HepG2 (cell line): Measurements from ENCODE around the gene MTIF2. TPM values are rescaled to one million over a fixed set of nuclear protein-coding genes. Genes with fewer than 3 reads are reported as not detected.

Experiments
- ASH2L ChIP-seq: fragments of 300-600, 200-600 bp; sonication (generic); IDR thresholded peaks from 2 replicates; pipeline ENCODE4 v1.7.0; 2017; ENCODE audit warnings: low read depth, mild to moderate bottlenecking, moderate library complexity, mixed read lengths, low read length; ENCODE audit not compliant: insufficient read length
- BRCA1 ChIP-seq: sonication (generic); formaldehyde crosslinking; IDR thresholded peaks from 2 replicates; pipeline ENCODE4 v1.4.0; 2020; ENCODE audit warnings: missing genetic modification reagents
- CREM ChIP-seq, 2 experiments: sonication (generic) in 1 of 2; formaldehyde crosslinking in 1 of 2; IDR thresholded peaks; 2 replicates each; pipeline versions ENCODE4 v1.4.0 to v1.6.1; 2016 to 2020; ENCODE audit warnings: antibody characterized with exemption in 1 of 2, mild to moderate bottlenecking in 1 of 2, missing genetic modification reagents in 1 of 2
- DNMT3B ChIP-seq: conservative IDR thresholded peaks from 2 replicates; pipeline ENCODE4 v1.6.1; 2016; ENCODE audit warnings: missing biosample characterization, control low read depth
- FOXA1 ChIP-seq, 2 experiments: fragments of 450-650 bp in 1 of 2; sonication (generic) in 1 of 2; formaldehyde crosslinking in 1 of 2; IDR thresholded peaks; 2 replicates each; pipeline versions ENCODE4 v1.4.0 to v1.6.1; 2016 to 2020; ENCODE audit warnings: missing genetic modification reagents in 1 of 2
- FOXJ3 ChIP-seq: sonication (generic); formaldehyde crosslinking; IDR thresholded peaks from 2 replicates; pipeline ENCODE4 v1.4.0; 2020; ENCODE audit warnings: missing genetic modification reagents, mild to moderate bottlenecking, borderline replicate concordance
- HOXA7 ChIP-seq: sonication (generic); formaldehyde crosslinking; IDR thresholded peaks from 2 replicates; pipeline ENCODE4 v1.8.1; 2022; ENCODE audit warnings: mild to moderate bottlenecking, missing genetic modification reagents, moderate library complexity
- ISX ChIP-seq: sonication (generic); formaldehyde crosslinking; conservative IDR thresholded peaks from 2 replicates; pipeline ENCODE4 v1.5.0; 2020; ENCODE audit warnings: missing genetic modification reagents
- KLF16 ChIP-seq, 2 experiments: sonication (generic) in 1 of 2; formaldehyde crosslinking in 1 of 2; IDR thresholded peaks; 2 replicates each; pipeline versions ENCODE4 v1.6.1 to v1.8.0; 2016 to 2023; ENCODE audit warnings: missing genetic modification reagents in 2 of 2, missing compliant biosample characterization in 1 of 2
- NFE2 ChIP-seq: sonication (generic); formaldehyde crosslinking; IDR thresholded peaks from 2 replicates; pipeline ENCODE4 v1.4.0; 2020; ENCODE audit warnings: missing genetic modification reagents
- RBM22 ChIP-seq: fragments of 200-400 bp; formaldehyde crosslinking; optimal IDR thresholded peaks from 2 replicates; pipeline ENCODE3; 2017; ENCODE audit warnings: mild to moderate bottlenecking, low read length, moderate library complexity
- TBL1XR1 ChIP-seq: fragments of 150-350 bp; IDR thresholded peaks from 2 replicates; pipeline ENCODE4 v1.6.1; 2014; ENCODE audit warnings: borderline replicate concordance, low read length; ENCODE audit not compliant: partially characterized antibody
- TBX2 ChIP-seq: sonication (generic); formaldehyde crosslinking; IDR thresholded peaks from 2 replicates; pipeline ENCODE4 v1.5.0; 2020; ENCODE audit warnings: missing genetic modification reagents, mild to moderate bottlenecking, borderline replicate concordance
- TP53 ChIP-seq: sonication (generic); formaldehyde crosslinking; conservative IDR thresholded peaks from 2 replicates; pipeline ENCODE4 v1.4.0; 2020; ENCODE audit warnings: missing genetic modification reagents
- ZBTB3 ChIP-seq: sonication (generic); formaldehyde crosslinking; IDR thresholded peaks from 2 replicates; pipeline ENCODE4 v1.4.0; 2020; ENCODE audit warnings: low read depth, mild to moderate bottlenecking, moderate library complexity, missing genetic modification reagents, borderline replicate concordance
- ZMAT3 ChIP-seq: sonication (generic); formaldehyde crosslinking; conservative IDR thresholded peaks from 2 replicates; pipeline ENCODE4 v1.7.0; 2021; ENCODE audit warnings: missing genetic modification reagents
- ZNF337 ChIP-seq: sonication (generic); formaldehyde crosslinking; IDR thresholded peaks from 2 replicates; pipeline ENCODE4 v1.5.1; 2020; ENCODE audit warnings: missing genetic modification reagents, low read depth, mild to moderate bottlenecking, borderline replicate concordance
- ZNF547 ChIP-seq: sonication (generic); formaldehyde crosslinking; IDR thresholded peaks from 2 replicates; pipeline ENCODE4 v1.5.1; 2020; ENCODE audit warnings: mild to moderate bottlenecking, missing genetic modification reagents
- ZNF549 ChIP-seq: sonication (generic); formaldehyde crosslinking; IDR thresholded peaks from 2 replicates; pipeline ENCODE4 v1.5.0; 2020; ENCODE audit warnings: missing genetic modification reagents
- ZNF552 ChIP-seq: sonication (generic); formaldehyde crosslinking; IDR thresholded peaks from 2 replicates; pipeline ENCODE4 v1.9.0; 2022; ENCODE audit warnings: missing genetic modification reagents, mild to moderate bottlenecking, borderline replicate concordance
- ZNF781 ChIP-seq: sonication (generic); formaldehyde crosslinking; IDR thresholded peaks from 2 replicates; pipeline ENCODE4 v1.5.1; 2020; ENCODE audit warnings: borderline replicate concordance, mild to moderate bottlenecking, missing genetic modification reagents; ENCODE audit errors: not compliant biosample characterization
- ZNF879 ChIP-seq: sonication (generic); formaldehyde crosslinking; IDR thresholded peaks from 2 replicates; pipeline ENCODE4 v1.8.1; 2023; ENCODE audit warnings: missing genetic modification reagents
- ZSCAN30 ChIP-seq: sonication (generic); formaldehyde crosslinking; IDR thresholded peaks from 2 replicates; pipeline ENCODE4 v1.5.0; 2020; ENCODE audit warnings: mild to moderate bottlenecking, missing genetic modification reagents
- polyA plus RNA-seq, 8 experiments: library from polyadenylated mRNA; depleted of rRNA in 3 of 8; stranded (reverse) in 7 of 8; unstranded in 1 of 8; fragments of >200 nt; fragmentation: Illumina TruSeq in 4 of 8; extraction: Trizol in 4 of 8; gene quantifications; 2 replicates each; pipeline versions ENCODE4 v1.2.1 to v1.2.3, GENCODE V29; 2011 to 2016; ENCODE audit warnings: low read depth in 4 of 8, missing spikeins in 1 of 8, mixed read lengths in 1 of 8; ENCODE audit not compliant: insufficient read depth in 1 of 8
- total RNA-seq, 5 experiments: library from RNA; depleted of rRNA; stranded (reverse); fragments of >200 nt; fragmentation: Illumina TruSeq; extraction: Trizol; gene quantifications; 2 replicates each; pipeline ENCODE4 v1.2.3, GENCODE V29; 2016; ENCODE audit warnings: low read depth in 1 of 5
- TF ChIP-seq, protein P1 (sequence below): sonication (generic); formaldehyde crosslinking; IDR thresholded peaks from 2 replicates; pipeline ENCODE4 v1.4.0; 2020; ENCODE audit warnings: missing genetic modification reagents, low read depth, mild to moderate bottlenecking, borderline replicate concordance
- TF ChIP-seq, protein P2 (sequence below): sonication (generic); formaldehyde crosslinking; IDR thresholded peaks from 2 replicates; pipeline ENCODE4 v1.5.0; 2020; ENCODE audit warnings: missing genetic modification reagents
- TF ChIP-seq, protein P3 (sequence below): sonication (generic); formaldehyde crosslinking; IDR thresholded peaks from 2 replicates; pipeline ENCODE4 v1.5.0; 2020; ENCODE audit warnings: missing genetic modification reagents

The MTIF2 gene
- total and polyA plus RNA-seq, 2 of the 13 experiments (the other 11 are each of a cell fraction or from before 2014, with no cell fraction given): 32.1 to 92.1 TPM

DNA sequence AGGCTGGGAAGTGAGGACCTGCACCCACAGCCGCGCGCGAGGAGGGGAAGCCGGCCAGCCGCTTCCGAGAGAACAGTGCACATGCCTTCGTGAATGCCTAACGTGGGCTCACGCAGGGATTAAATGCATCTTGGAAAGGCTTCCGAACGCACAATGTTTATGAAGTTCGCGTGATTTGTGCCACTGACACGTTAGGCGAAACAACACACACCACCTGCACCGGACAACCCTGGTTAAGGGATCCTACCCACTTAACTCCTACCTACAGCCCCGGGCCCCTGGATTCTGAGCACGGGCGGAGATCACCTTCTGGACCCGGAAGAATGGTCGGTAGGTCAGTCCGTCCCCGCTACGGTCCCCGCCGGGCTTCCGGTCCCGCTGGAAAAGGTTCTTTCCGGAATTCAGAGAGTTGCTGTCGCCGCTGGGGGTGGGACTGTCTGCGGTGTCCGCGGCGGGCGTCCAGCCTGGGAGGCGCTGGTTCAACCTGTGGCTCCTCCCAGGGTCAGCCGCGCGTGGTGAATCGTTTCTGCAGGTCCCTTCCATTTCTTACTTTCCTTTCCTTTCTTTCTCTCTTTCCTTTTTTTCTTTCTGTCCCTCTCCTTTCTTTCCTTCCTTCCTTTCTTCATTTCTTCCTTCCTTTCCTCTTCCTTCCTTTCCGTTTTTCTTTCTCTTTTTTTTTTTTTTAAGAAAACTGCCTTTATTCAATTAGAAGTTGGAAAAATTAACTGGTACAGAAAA lies at the start of gene MTIF2 (continued):
- peak; percentile 95 for TF ChIP-seq ZNF552 (CRISPR knock-in tag)
- TF ChIP-seq FOXA1 (IDR thresholded peaks at IDR 0.05): no peak
- TF ChIP-seq FOXA1 (CRISPR knock-in tag; IDR thresholded peaks at IDR 0.05): peak; percentile 34
- peak; percentile 98 for TF ChIP-seq ZSCAN30 (CRISPR knock-in tag)
- TF ChIP-seq, protein P1, sequence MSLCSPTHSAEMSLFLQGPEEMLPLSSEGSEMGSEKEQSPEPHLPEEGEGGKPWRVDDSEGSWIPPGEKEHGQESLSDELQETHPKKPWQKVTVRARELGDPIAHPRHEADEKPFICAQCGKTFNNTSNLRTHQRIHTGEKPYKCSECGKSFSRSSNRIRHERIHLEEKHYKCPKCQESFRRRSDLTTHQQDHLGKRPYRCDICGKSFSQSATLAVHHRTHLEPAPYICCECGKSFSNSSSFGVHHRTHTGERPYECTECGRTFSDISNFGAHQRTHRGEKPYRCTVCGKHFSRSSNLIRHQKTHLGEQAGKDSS (CRISPR knock-in tag): peak; percentile 89; the same call in 1 of the 2 replicates
- peak; percentile 17 to 99; a peak in 2 of 4 replicates for TF ChIP-seq KLF16 (CRISPR knock-in tag; IDR thresholded peaks at IDR 0.05)
- TF ChIP-seq ZMAT3 (CRISPR knock-in tag): peak; percentile 94
- TF ChIP-seq TBL1XR1: peak; percentile 55
- peak; percentile 96 for TF ChIP-seq ZNF547 (CRISPR knock-in tag)
- peak; percentile 67 for TF ChIP-seq BRCA1 (CRISPR knock-in tag)
- no peak for TF ChIP-seq HOXA7 (CRISPR knock-in tag)
- peak; percentile 24 for TF ChIP-seq DNMT3B (CRISPR knock-in tag)
- TF ChIP-seq, protein P2, sequence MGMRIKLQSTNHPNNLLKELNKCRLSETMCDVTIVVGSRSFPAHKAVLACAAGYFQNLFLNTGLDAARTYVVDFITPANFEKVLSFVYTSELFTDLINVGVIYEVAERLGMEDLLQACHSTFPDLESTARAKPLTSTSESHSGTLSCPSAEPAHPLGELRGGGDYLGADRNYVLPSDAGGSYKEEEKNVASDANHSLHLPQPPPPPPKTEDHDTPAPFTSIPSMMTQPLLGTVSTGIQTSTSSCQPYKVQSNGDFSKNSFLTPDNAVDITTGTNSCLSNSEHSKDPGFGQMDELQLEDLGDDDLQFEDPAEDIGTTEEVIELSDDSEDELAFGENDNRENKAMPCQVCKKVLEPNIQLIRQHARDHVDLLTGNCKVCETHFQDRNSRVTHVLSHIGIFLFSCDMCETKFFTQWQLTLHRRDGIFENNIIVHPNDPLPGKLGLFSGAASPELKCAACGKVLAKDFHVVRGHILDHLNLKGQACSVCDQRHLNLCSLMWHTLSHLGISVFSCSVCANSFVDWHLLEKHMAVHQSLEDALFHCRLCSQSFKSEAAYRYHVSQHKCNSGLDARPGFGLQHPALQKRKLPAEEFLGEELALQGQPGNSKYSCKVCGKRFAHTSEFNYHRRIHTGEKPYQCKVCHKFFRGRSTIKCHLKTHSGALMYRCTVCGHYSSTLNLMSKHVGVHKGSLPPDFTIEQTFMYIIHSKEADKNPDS (CRISPR knock-in tag): peak; percentile 87; the same call in 1 of the 2 replicates
- peak; percentile 91 for TF ChIP-seq CREM (IDR thresholded peaks at IDR 0.05)
- peak; percentile 24; the same call in 1 of the 2 replicates for TF ChIP-seq CREM (CRISPR knock-in tag; IDR thresholded peaks at IDR 0.05)
- TF ChIP-seq, protein P3, sequence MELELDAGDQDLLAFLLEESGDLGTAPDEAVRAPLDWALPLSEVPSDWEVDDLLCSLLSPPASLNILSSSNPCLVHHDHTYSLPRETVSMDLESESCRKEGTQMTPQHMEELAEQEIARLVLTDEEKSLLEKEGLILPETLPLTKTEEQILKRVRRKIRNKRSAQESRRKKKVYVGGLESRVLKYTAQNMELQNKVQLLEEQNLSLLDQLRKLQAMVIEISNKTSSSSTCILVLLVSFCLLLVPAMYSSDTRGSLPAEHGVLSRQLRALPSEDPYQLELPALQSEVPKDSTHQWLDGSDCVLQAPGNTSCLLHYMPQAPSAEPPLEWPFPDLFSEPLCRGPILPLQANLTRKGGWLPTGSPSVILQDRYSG (CRISPR knock-in tag): peak; percentile 77; the same call in 1 of the 2 replicates
- TF ChIP-seq ZNF337 (CRISPR knock-in tag): peak; percentile 97; the same call in 1 of the 2 replicates
- peak; percentile 94 for TF ChIP-seq RBM22
- TF ChIP-seq ISX (CRISPR knock-in tag): 0 out of 2 replicates have a peak, but pooled peaks have one; percentile 23
- peak; percentile 68 for TF ChIP-seq ZNF781
- peak; percentile 89 for TF ChIP-seq FOXJ3 (CRISPR knock-in tag)
- peak; percentile 74; the same call in 1 of the 2 replicates for TF ChIP-seq ZBTB3 (CRISPR knock-in tag)
- no peak for TF ChIP-seq ZNF549 (CRISPR knock-in tag)
- TF ChIP-seq NFE2 (CRISPR knock-in tag): 0 out of 2 replicates have a peak, but pooled peaks have one; percentile 29
- TF ChIP-seq ZNF879: no peak; the same call in 1 of the 2 replicates
- TF ChIP-seq TBX2: peak; percentile 89
- peak; percentile 99 for TF ChIP-seq ASH2L
- TF ChIP-seq TP53 (CRISPR knock-in tag): peak; percentile 95
